Activated CD4-positive, alpha-beta T cell treated with anti-CD3 and anti-CD28 coated beads, Interleukin-2, amount 50 U/mL, for 4 hours (primary cell): ENCODE results near the gene NINL.

ENCODE experiments used
- DNase-seq, 2 experiments: peaks; one replicate each; pipeline ENCODE4 v3.0.0-alpha.2; 2020

Gene NINL

GRCh38 chr20:25498280-25498606 is 87.1 kb downstream of the NINL start:
- no peak for DNase-seq

GRCh38 chr20:25497586-25498279 is 87.6 kb downstream of the NINL start:
- no peak for DNase-seq

GRCh38 chr20:25496968-25497401 is 88.3 kb downstream of the NINL start:
- no peak for DNase-seq

- DNase-seq = no peak
Observed at GRCh38 chr20:25496165-25496967, 89.0 kb downstream of the NINL start.

- DNase-seq = no peak
Observed at GRCh38 chr20:25495189-25495824, 90.0 kb downstream of the NINL start.

- DNase-seq = no peak
Observed at GRCh38 chr20:25494506-25495188, 90.7 kb downstream of the NINL start.

- DNase-seq = no peak
Observed at GRCh38 chr20:25493748-25494505, 91.4 kb downstream of the NINL start.

- no peak for DNase-seq
Observed at GRCh38 chr20:25493137-25493536, 92.2 kb downstream of the NINL start.

- DNase-seq = no peak
Observed at GRCh38 chr20:25491446-25492038, 93.8 kb downstream of the NINL start.

GRCh38 chr20:25490656-25491445 is 94.5 kb downstream of the NINL start:
- DNase-seq = no peak

- no peak for DNase-seq
Observed at GRCh38 chr20:25489221-25489871, 96.0 kb downstream of the NINL start.

GRCh38 chr20:25487975-25488374 is 97.4 kb downstream of the NINL start:
- DNase-seq = no peak

- no peak for DNase-seq
Observed at GRCh38 chr20:25487306-25487705, 98.0 kb downstream of the NINL start.

GRCh38 chr20:25486377-25486776 is 99.0 kb downstream of the NINL start:
- DNase-seq = no peak

GRCh38 chr20:25485872-25486271 is 99.5 kb downstream of the NINL start:
- DNase-seq = no peak

- DNase-seq = no peak
Observed at GRCh38 chr20:25484911-25485511, 100.3 kb downstream of the NINL start.

- DNase-seq = no peak
Observed at GRCh38 chr20:25484224-25484846, 101.0 kb downstream of the NINL start.

- DNase-seq = no peak
Observed at GRCh38 chr20:25483431-25484132, 101.7 kb downstream of the NINL start.

GRCh38 chr20:25481918-25482253 is 103.4 kb downstream of the NINL start:
- DNase-seq = no peak
